K562 (cell line): ENCODE results near the gene ZSCAN22. TPM values are rescaled to one million over a fixed set of nuclear protein-coding genes. Genes with fewer than 3 reads are reported as not detected.
A peak's percentile ranks its signal among the peaks of the same experiment; 100 is the strongest.

Experiments
- ARID3B ChIP-seq: fragments of 250-450 bp; sonication (Bioruptor Pico); IDR thresholded peaks from 2 replicates; pipeline ENCODE4 v1.4.0; 2020; ENCODE audit warnings: borderline replicate concordance
- HBP1 ChIP-seq: fragments of 450-650 bp; formaldehyde crosslinking; IDR thresholded peaks from 2 replicates; pipeline ENCODE4 v1.4.0; 2022; ENCODE audit warnings: missing genetic modification characterization
- HDAC1 ChIP-seq, 2 experiments: fragments of 450-650 bp; IDR thresholded peaks; 2 replicates each; pipeline ENCODE4 v1.6.1; 2016 to 2017; ENCODE audit warnings: inconsistent platforms in 1 of 2, mild to moderate bottlenecking in 1 of 2, moderate library complexity in 1 of 2
- HDAC3 ChIP-seq: fragments of 450-650 bp; IDR thresholded peaks from 2 replicates; pipeline ENCODE4 v1.6.1; 2018; ENCODE audit warnings: borderline replicate concordance, mild to moderate bottlenecking, moderate library complexity; ENCODE audit not compliant: partially characterized antibody
- MCM5 ChIP-seq: fragments of 450-650 bp; IDR thresholded peaks from 2 replicates; pipeline ENCODE4 v1.6.1; 2016; ENCODE audit warnings: low read depth
- NFXL1 ChIP-seq: fragments of 450-650 bp; formaldehyde crosslinking; IDR thresholded peaks from 2 replicates; pipeline ENCODE4 v1.4.0; 2021; ENCODE audit warnings: mild to moderate bottlenecking
- NR2C1 ChIP-seq, 2 experiments: fragments of 450-650 bp; IDR thresholded peaks; 2 replicates each; pipeline ENCODE4 v1.6.1; 2017; ENCODE audit warnings: mild to moderate bottlenecking in 2 of 2, antibody characterized with exemption in 1 of 2, inconsistent platforms in 1 of 2, missing compliant biosample characterization in 1 of 2, missing genetic modification characterization in 1 of 2
- OTX1 ChIP-seq: fragments of 450-650 bp; formaldehyde crosslinking; IDR thresholded peaks from 2 replicates; pipeline ENCODE4 v1.4.0; 2022; ENCODE audit warnings: mild to moderate bottlenecking
- PATZ1 ChIP-seq: fragments of 250-450 bp; sonication (Bioruptor Pico); IDR thresholded peaks from 2 replicates; pipeline ENCODE4 v1.5.0; 2020; ENCODE audit warnings: mild to moderate bottlenecking, borderline replicate concordance
- SREBF2 ChIP-seq: sonication (generic); formaldehyde crosslinking; IDR thresholded peaks from 2 replicates; pipeline ENCODE4 v1.4.0; 2020; ENCODE audit warnings: mild to moderate bottlenecking, missing genetic modification reagents
- SUPT5H ChIP-seq: fragments of 450-650 bp; IDR thresholded peaks from 2 replicates; pipeline ENCODE4 v1.6.1; 2016
- TEAD1 ChIP-seq, 2 experiments: fragments of 450-650 bp in 1 of 2; sonication (generic) in 1 of 2; formaldehyde crosslinking; IDR thresholded peaks; 2 replicates each; pipeline versions ENCODE4 v1.4.0 to v1.8.0; 2020 to 2022; ENCODE audit warnings: mild to moderate bottlenecking in 2 of 2, missing genetic modification reagents in 1 of 2
- TOE1 ChIP-seq, 2 experiments: fragments of 450-650 bp in 1 of 2; sonication (generic) in 1 of 2; formaldehyde crosslinking in 1 of 2; IDR thresholded peaks; 2 replicates each; pipeline versions ENCODE4 v1.7.1 to v1.8.0; 2016 to 2022; ENCODE audit warnings: borderline replicate concordance in 2 of 2, mild to moderate bottlenecking in 2 of 2, antibody characterized with exemption in 1 of 2, inconsistent platforms in 1 of 2, low read depth in 1 of 2, missing genetic modification reagents in 1 of 2, moderate library complexity in 1 of 2
- TRIM24 ChIP-seq, 2 experiments: fragments of 450-650 bp; IDR thresholded peaks; 2 replicates each; pipeline ENCODE4 v1.6.1; 2016
- ZC3H11A ChIP-seq: IDR thresholded peaks from 2 replicates; pipeline ENCODE4 v1.6.1; 2012; ENCODE audit warnings: low read depth, low read length, improper control_type of control experiment
- ZHX1 ChIP-seq: fragments of 150-350 bp; conservative IDR thresholded peaks from 2 replicates; pipeline ENCODE4 v1.6.1; 2014; ENCODE audit warnings: low read length
- ZNF644 ChIP-seq: fragments of 200-800 bp; sonication (Bioruptor generic); IDR thresholded peaks from 2 replicates; pipeline ENCODE4 v1.6.1; 2016; ENCODE audit warnings: low read depth, missing genetic modification characterization, missing compliant biosample characterization
- polyA plus RNA-seq, 8 experiments: library from polyadenylated mRNA; depleted of rRNA in 4 of 8; stranded (reverse) in 5 of 8; unstranded in 3 of 8; fragments of >200 nt; fragmentation: Nextera tagmentation in 2 of 8; fragmentation: Illumina TruSeq in 1 of 8; extraction: Ambion mirVana in 2 of 8; extraction: Trizol in 1 of 8; gene quantifications; 2 replicates each; pipeline versions ENCODE4 v1.2.1 to v1.2.3, GENCODE V29; 2011 to 2014; ENCODE audit warnings: inconsistent platforms in 1 of 8, missing spikeins in 1 of 8
- total RNA-seq, 7 experiments: library from RNA; depleted of rRNA in 6 of 7; stranded (reverse); fragments of >200 nt in 6 of 7; fragmentation: Illumina TruSeq in 2 of 7; extraction: Trizol in 2 of 7; gene quantifications; 2 replicates each; pipeline versions ENCODE4 v1.2.1 to v1.2.3, GENCODE V29; 2011 to 2021; ENCODE audit warnings: low replicate concordance in 1 of 7

The ZSCAN22 gene
- total and polyA plus RNA-seq, 9 of the 15 experiments (the other 6 are each of a cell fraction or from before 2014, with no cell fraction given) = 0.98 to 5.3 (median 3.0) TPM

GRCh38 chr19:58386576-58387337 lies 60.0 kb downstream of the ZSCAN22 start, which contains the start of gene RPS5 (continued):
- TF ChIP-seq PATZ1 (CRISPR knock-in tag) = no peak
- no peak for TF ChIP-seq TOE1 (IDR thresholded peaks at IDR 0.05; ENCODE audit: borderline replicate concordance)
- TF ChIP-seq TOE1 (CRISPR knock-in tag; IDR thresholded peaks at IDR 0.05; ENCODE audit: borderline replicate concordance, low read depth) = no peak; the same call in 1 of the 2 replicates
- peak; percentile 94 for TF ChIP-seq SUPT5H
- peak in 1 of 2 experiments; percentile 65; a peak in 1 of 4 replicates for TF ChIP-seq TEAD1 (CRISPR knock-in tag; IDR thresholded peaks at IDR 0.05)
- no peak for TF ChIP-seq OTX1
- TF ChIP-seq HBP1 (CRISPR knock-in tag) = no peak
- no peak for TF ChIP-seq NFXL1 (CRISPR knock-in tag)
- no peak for TF ChIP-seq SREBF2 (CRISPR knock-in tag)
- peak in 1 of 2 experiments; percentile 44; a peak in 1 of 4 replicates for TF ChIP-seq TRIM24 (IDR thresholded peaks at IDR 0.05)
- peak in 1 of 2 experiments; percentile 96; a peak in 2 of 4 replicates for TF ChIP-seq HDAC1 (IDR thresholded peaks at IDR 0.05)
- no peak for TF ChIP-seq HDAC3
- TF ChIP-seq MCM5 = no peak
- TF ChIP-seq NR2C1 (IDR thresholded peaks at IDR 0.05) = peak; percentile 99
- TF ChIP-seq NR2C1 (tag; IDR thresholded peaks at IDR 0.05) = peak; percentile 100
- TF ChIP-seq ZNF644 (tag) = no peak
- TF ChIP-seq ZHX1 = no peak
- TF ChIP-seq ARID3B (CRISPR knock-in tag) = no peak
- TF ChIP-seq ZC3H11A = no peak
